B cell (primary cell): ENCODE measurements around the gene ARL3. TPM values are rescaled to one million over a fixed set of nuclear protein-coding genes. Genes with fewer than 3 reads are reported as not detected.
A peak's percentile ranks its signal among the peaks of the same experiment; 100 is the strongest.

Experiments
- ATAC-seq: fragments of 200-7000 bp; cut with Tn5 transposase; one replicate; pipeline ENCODE4 v1.10.0; 2021; ENCODE audit warnings: low read depth, mild to moderate bottlenecking, moderate number of reproducible peaks, moderate library complexity
- CTCF ChIA-PET: fragments of 350-600 bp; sonication (Branson Sonifier 250); formaldehyde crosslinking; loops from one replicate; lab custom pipeline; 2021; ENCODE audit warnings: antibody characterized with exemption, inconsistent platforms; lab: Charles Lee
- POLR2A ChIA-PET: fragments of 350-600 bp; sonication (Branson Sonifier 250); formaldehyde crosslinking; loops from one replicate; lab custom pipeline; 2021; ENCODE audit warnings: antibody characterized with exemption; lab: Charles Lee
- DNase-seq: peaks from one replicate; pipeline ENCODE4 v3.0.0; 2013
- H2AFZ ChIP-seq: 2 replicates; pipeline ENCODE4 v1.6.1; 2012; ENCODE audit warnings: mild to moderate bottlenecking, low read depth, low read length; ENCODE audit not compliant: insufficient read depth, poor library complexity, severe bottlenecking
- H3K27ac ChIP-seq, 2 donors: 1 replicate in 1 of 2; 2 replicates in 1 of 2; pipeline ENCODE4 v1.5.1; 2012 to 2013; ENCODE audit warnings: low read length in 2 of 2, mild to moderate bottlenecking in 2 of 2, moderate library complexity in 1 of 2
- H3K27me3 ChIP-seq, 4 experiments: fragments of 200-600 bp in 1 of 4; sonication (generic) in 1 of 4; replicated peaks in 1 of 4; 1 replicate in 2 of 4; 2 replicates in 2 of 4; pipeline versions ENCODE4 v1.6.1 to v1.7.0; 2013 to 2016; ENCODE audit warnings: low read length in 3 of 4, mild to moderate bottlenecking in 2 of 4, mixed read lengths in 1 of 4, moderate library complexity in 1 of 4; ENCODE audit not compliant: insufficient read depth in 4 of 4, control insufficient read depth in 3 of 4; ENCODE audit errors: control extremely low read depth in 1 of 4
- H3K36me3 ChIP-seq, 2 experiments: replicated peaks in 1 of 2; 1 replicate in 1 of 2; 2 replicates in 1 of 2; pipeline versions ENCODE4 v1.6.1 to v1.7.1; 2013; ENCODE audit warnings: low read length in 1 of 2; ENCODE audit not compliant: insufficient read depth in 2 of 2, control insufficient read depth in 1 of 2; ENCODE audit errors: control extremely low read depth in 1 of 2, extremely low read depth in 1 of 2
- H3K4me1 ChIP-seq, 2 donors: fragments of 200-600 bp in 1 of 2; sonication (generic) in 1 of 2; 1 replicate in 1 of 2; 2 replicates in 1 of 2; pipeline versions ENCODE4 v1.5.1 to v1.6.1; 2013 to 2017; ENCODE audit warnings: low read length in 2 of 2; ENCODE audit not compliant: control insufficient read depth in 2 of 2, insufficient read depth in 2 of 2
- H3K4me2 ChIP-seq: replicated peaks from 2 replicates; pipeline ENCODE3; 2012; ENCODE audit warnings: mild to moderate bottlenecking, low read depth, low read length; ENCODE audit not compliant: poor library complexity, severe bottlenecking
- H3K4me3 ChIP-seq, 5 experiments: fragments of 200-600 bp in 1 of 5; sonication (generic) in 1 of 5; 1 replicate in 3 of 5; 2 replicates in 2 of 5; pipeline versions ENCODE4 v1.5.1 to v1.7.0; 2011 to 2016; ENCODE audit warnings: low read length in 4 of 5, mild to moderate bottlenecking in 4 of 5, low read depth in 2 of 5, control low read depth in 1 of 5, moderate library complexity in 1 of 5; ENCODE audit not compliant: insufficient read depth in 1 of 5; ENCODE audit errors: control extremely low read depth in 1 of 5, extremely low read depth in 1 of 5
- H3K79me2 ChIP-seq: fragments of 200-600 bp; sonication (generic); one replicate; pipeline ENCODE4 v1.6.0; 2016; ENCODE audit warnings: low read length; ENCODE audit not compliant: control insufficient read depth, insufficient read depth
- H3K9ac ChIP-seq: fragments of 200-600 bp; sonication (generic); 2 replicates; pipeline ENCODE4 v1.6.1; 2017; ENCODE audit warnings: mild to moderate bottlenecking, low read length, moderate library complexity
- H3K9me3 ChIP-seq, 3 donors: one replicate each; pipeline versions ENCODE4 v1.6.1 to v1.7.1; 2013; ENCODE audit warnings: low read length in 2 of 3; ENCODE audit not compliant: control insufficient read depth in 2 of 3, insufficient read depth in 1 of 3; ENCODE audit errors: control extremely low read depth in 1 of 3
- H4K20me1 ChIP-seq: 2 replicates; pipeline ENCODE4 v1.6.0; 2012; ENCODE audit warnings: mild to moderate bottlenecking, low read length; ENCODE audit not compliant: insufficient read depth, control insufficient read depth, poor library complexity, severe bottlenecking
- H3K27ac Mint-ChIP-seq: one replicate; pipeline ENCODE4 v1.8.0; 2021; ENCODE audit warnings: mixed read lengths
- H3K27me3 Mint-ChIP-seq: one replicate; pipeline ENCODE4 v1.8.0; 2021; ENCODE audit warnings: mixed read lengths
- H3K4me1 Mint-ChIP-seq: one replicate; pipeline ENCODE4 v1.8.0; 2021; ENCODE audit warnings: mixed read lengths
- H3K4me3 Mint-ChIP-seq: one replicate; pipeline ENCODE4 v1.8.0; 2021; ENCODE audit warnings: mixed read lengths
- H3K9me3 Mint-ChIP-seq: one replicate; pipeline ENCODE4 v1.8.0; 2022; ENCODE audit warnings: mixed read lengths; ENCODE audit not compliant: insufficient read depth
- CTCF ChIP-seq: fragments of 200-600 bp; IDR thresholded peaks from one replicate; pipeline ENCODE4 v1.8.0; 2022; ENCODE audit warnings: antibody characterized with exemption, mild to moderate bottlenecking
- EZH2 ChIP-seq: IDR thresholded peaks from 2 replicates; pipeline ENCODE4 v1.6.1; 2012; ENCODE audit warnings: borderline replicate concordance, low read depth, mild to moderate bottlenecking, moderate library complexity, low read length; ENCODE audit not compliant: insufficient read depth, poor library complexity, severe bottlenecking
- WGBS: methylation state at CpG from one replicate; pipeline ENCODE4 v1.1.5; 2013; ENCODE audit warnings: missing lambda C conversion rate; ENCODE audit not compliant: insufficient coverage; 5-methylcytosine and 5-hydroxymethylcytosine counted together
- intact Hi-C: fragments of 100-400 bp; cut with micrococcal nuclease; formaldehyde crosslinking; loops from one replicate; pipeline ENCODE4 v1.10.0; 2022
- polyA plus RNA-seq: library from polyadenylated mRNA; depleted of rRNA; stranded (reverse); fragments of >200 nt; gene quantifications from 2 replicates; pipeline ENCODE4 v1.2.3, GENCODE V29; 2012
- total RNA-seq, 2 donors: library from RNA; stranded (reverse); fragments of 120-200 nt in 1 of 2; gene quantifications; 1 replicate in 1 of 2; 2 replicates in 1 of 2; pipeline versions ENCODE4 v1.2.3 to v1.2.4, GENCODE V29; 2013 to 2022

ARL3 gene
- total and polyA plus RNA-seq, 2 donors (not counting 1 experiment from before 2014, with no cell fraction given): 0.91 to 5.5 TPM

- no peak overlapping the region for H3K27ac ChIP-seq
- H3K36me3 ChIP-seq: peaks cover under 1 to 7% of the 10 kb centered on the region in 2 experiments
- no peak overlapping the region for H3K4me2 ChIP-seq
- Mint-ChIP-seq H3K9me3 (no peaks in the 10 kb centered on the region), H3K4me1 (peaks cover 26% of the 10 kb centered on the region), H3K27me3 (no peaks in the 10 kb centered on the region), H3K4me3 (no peak overlapping the region), H3K27ac (peak overlapping the region; percentile 27)
- H3K9ac ChIP-seq: no peak overlapping the region
- H3K4me3 ChIP-seq: no peak overlapping the region
- DNase-seq (no peak), ATAC-seq (no peak)
- TF ChIP-seq CTCF: no peak
- no peak for TF ChIP-seq EZH2
- POLR2A ChIA-PET: interaction anchor here (0.6 kb wide), 1 partner anchor 128 kb away, joined by 4 read pairs; no protein-coding TSS in a partner anchor
- intact Hi-C loops: no loop called here
- CTCF ChIA-PET: no interaction called here
- H4K20me1 ChIP-seq: peaks cover 76% of the 10 kb centered on the region
- no peaks in the 10 kb centered on the region for H3K27me3 ChIP-seq
- H3K4me1 ChIP-seq: peaks cover 0 to under 1% of the 10 kb centered on the region in 2 donors
- H3K9me3 ChIP-seq: peaks cover 0 to 2% (median 0%) of the 10 kb centered on the region in 3 donors
- H2AFZ ChIP-seq: no peak overlapping the region
- 100% methylated on average over 2 of the region's 9 CpGs for WGBS
- H3K79me2 ChIP-seq: peaks cover 93% of the 10 kb centered on the region
Measured at GRCh38 chr10:102758240-102758932, 44.2 kb upstream of the ARL3 start.

- Histone ChIP-seq H3K4me2 (no peak overlapping the region), H3K9me3 (peaks cover 0 to 2% (median 0%) of the 10 kb centered on the region in 3 donors), H3K9ac (no peak overlapping the region), H3K4me1 (peaks cover 0 to 8% of the 10 kb centered on the region in 2 donors), H3K27me3 (no peaks in the 10 kb centered on the region), H3K79me2 (peaks cover 93% of the 10 kb centered on the region), H3K4me3 (no peak overlapping the region), H4K20me1 (peaks cover 76% of the 10 kb centered on the region), H3K27ac (no peak overlapping the region), H3K36me3 (peaks cover 4 to 9% of the 10 kb centered on the region in 2 experiments), H2AFZ (no peak overlapping the region)
- H3K4me3 Mint-ChIP-seq: no peak overlapping the region
- no peak for TF ChIP-seq EZH2
- no peaks in the 10 kb centered on the region for H3K27me3 Mint-ChIP-seq
- ChIA-PET POLR2A (interaction anchor here (0.6 kb wide), 1 partner anchor 129 kb away, joined by 4 read pairs; no protein-coding TSS in a partner anchor), CTCF (interaction anchor here (1.1 kb wide), 1 partner anchor 11 kb away, joined by 3 read pairs; no protein-coding TSS in a partner anchor)
- H3K9me3 Mint-ChIP-seq: no peaks in the 10 kb centered on the region
- no peak overlapping the region for H3K27ac Mint-ChIP-seq
- intact Hi-C loops: no loop called here
- WGBS: 100% methylated on average over 2 of the region's 6 CpGs
- ATAC-seq (no peak), DNase-seq (no peak)
- H3K4me1 Mint-ChIP-seq: peaks cover 35% of the 10 kb centered on the region
Measured at GRCh38 chr10:102757323-102757722, 43.1 kb upstream of the ARL3 start.
